Activated CD8-positive, alpha-beta memory T cell treated with anti-CD3 and anti-CD28 coated beads for 48 hours (primary cell): ENCODE results near the gene TOM1L2.
"Not testable (repeated sequence)": the region's sequence is repeated elsewhere in the genome, so short reads cannot be mapped to it uniquely, and the experiment has no call there.

Source experiments
- DNase-seq, 3 experiments: peaks; one replicate each; pipeline ENCODE4 v3.0.0-alpha.2; 2020; ENCODE audit warnings: low read depth in 2 of 3, low spot score in 2 of 3

Gene TOM1L2

DNA sequence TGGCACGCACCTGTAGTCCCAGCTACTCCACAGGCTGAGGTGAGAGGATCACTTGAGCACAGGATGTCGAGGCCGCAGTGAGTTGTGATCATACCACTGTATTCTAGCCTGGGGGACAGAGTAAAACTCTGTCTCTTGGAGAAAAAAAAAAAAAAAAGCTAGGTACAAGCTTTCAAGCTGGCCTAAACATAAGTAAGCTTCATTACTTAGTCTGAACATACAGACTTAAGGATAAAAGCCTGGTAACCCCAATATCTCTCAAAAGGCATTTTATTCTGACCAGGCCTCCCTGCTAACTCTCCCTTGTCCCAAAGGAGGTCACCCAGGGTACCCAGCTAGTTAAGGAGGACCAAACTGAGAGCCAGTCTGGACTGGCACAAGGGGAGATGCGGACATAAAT lies 46.2 kb downstream of the TOM1L2 start:
- DNase-seq: no peak

DNA sequence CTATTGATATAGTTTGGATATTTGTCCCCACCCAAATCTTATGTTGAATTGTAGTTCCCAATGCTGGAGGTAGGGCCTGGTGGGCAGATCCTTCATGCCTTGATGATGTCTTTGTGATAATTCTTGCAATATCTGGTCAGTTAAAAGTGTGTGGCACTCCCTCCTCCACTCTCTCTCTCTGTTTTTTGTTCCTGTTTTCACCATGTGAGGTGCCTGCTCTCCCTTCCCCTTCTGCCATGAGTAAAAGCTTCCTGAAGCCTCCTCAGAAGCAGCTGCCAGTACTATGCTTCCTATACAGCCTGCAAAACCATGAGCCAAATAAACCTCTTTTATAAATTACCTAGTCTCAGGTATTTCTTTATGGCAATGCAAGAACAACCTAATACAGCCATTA lies 47.3 kb downstream of the TOM1L2 start:
- no peak for DNase-seq

DNA sequence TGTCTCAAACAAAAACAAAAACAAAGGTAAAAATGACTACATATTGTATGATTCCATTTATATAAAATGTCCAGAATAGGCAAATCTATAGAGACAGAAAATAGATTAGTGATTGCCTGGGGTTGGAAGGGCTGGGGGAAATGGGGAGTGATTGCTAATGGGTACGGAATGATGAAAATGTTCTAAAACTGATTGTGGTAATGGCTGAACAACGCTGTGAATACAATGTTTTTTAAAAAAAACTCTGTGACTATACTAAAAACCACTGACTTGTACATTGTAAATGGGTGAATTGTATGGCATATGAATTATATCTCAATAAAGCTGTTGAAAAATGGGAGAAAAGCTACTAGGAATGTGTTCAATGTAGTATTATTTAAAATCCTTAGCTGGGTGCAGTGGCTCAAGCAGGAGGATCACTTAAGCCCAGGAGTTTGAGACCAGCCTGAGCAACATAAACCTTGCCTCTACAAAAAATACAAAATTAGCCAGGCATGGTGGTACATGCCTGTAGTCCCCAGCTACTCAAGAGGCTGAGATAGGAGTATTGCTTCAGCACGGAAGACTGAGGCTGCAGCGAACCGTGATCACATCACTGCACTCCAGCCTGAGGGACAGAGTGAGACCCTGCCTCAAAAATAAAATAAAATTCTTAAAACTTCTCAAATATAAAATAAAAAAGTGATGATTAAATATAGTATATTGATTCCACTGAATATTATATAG lies 47.9 kb downstream of the TOM1L2 start:
- no peak for DNase-seq

DNA sequence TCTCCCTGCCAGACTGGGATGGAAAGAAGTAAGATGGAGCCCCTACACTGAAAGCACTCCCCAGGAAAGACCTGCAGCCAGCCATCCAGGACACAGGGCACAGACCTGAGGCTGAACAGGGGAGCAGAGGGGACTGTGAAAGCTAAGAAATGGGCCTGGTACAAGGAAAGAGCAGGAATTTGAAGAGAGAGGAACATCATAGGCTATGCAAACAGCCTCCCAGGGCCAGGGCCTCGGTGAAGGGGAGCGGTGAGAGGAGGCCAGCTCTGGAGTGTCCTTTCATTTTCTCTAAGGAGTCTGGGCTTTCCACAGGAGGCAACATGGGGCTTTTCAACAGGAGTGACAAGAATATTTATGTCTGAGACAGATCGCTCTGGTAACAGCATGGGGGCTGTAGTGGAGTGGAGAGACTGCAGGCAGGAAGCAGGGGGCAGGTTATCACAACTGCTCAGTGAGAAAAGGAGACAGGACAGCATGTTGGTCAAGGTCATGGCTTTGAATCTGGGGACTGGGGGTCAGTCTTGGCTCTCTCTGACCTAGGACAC lies 50.1 kb downstream of the TOM1L2 start:
- DNase-seq: no peak

DNA sequence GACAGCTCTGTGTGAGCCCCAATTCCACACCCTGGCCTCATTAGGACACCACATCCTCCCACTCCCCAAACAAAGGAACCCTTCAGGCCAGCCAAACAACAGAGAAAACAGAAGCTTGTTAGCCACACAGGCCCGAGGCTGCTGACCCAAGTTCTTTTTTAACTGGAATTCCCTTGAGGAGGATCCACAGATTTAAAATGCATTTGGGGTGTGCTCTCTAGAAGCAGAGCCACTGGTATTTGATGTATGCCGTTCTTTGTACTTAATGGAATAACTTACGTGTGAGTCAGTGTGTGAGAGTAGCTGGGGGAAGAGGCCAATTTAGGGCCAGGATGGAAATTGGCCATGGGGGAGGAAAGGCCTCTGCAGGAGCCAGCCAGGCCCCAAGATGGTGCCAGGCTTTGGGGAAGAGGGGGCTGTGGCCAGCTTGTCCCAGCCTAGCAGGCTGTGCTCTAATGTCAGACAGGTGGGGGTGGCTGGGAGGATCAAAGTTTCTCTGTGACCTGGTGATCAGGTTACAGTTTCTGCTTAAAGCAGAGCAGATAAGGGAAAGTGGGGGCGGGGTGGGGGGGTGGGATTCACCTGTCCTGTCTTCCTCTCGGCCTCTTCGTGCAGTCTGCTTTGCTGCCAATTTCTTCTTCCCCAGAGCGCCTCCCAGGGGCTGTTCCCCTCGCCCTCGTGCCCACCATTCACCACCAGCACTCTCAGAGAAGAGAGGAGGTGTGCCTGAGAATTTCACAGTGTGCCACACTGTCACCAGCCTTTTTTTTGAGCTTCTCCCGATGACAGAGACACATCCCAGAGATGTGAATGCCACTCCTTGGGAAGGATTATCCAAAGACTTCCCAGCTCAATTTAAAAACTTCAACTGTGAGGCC lies 50.8 kb downstream of the TOM1L2 start:
- DNase-seq: no peak

DNA sequence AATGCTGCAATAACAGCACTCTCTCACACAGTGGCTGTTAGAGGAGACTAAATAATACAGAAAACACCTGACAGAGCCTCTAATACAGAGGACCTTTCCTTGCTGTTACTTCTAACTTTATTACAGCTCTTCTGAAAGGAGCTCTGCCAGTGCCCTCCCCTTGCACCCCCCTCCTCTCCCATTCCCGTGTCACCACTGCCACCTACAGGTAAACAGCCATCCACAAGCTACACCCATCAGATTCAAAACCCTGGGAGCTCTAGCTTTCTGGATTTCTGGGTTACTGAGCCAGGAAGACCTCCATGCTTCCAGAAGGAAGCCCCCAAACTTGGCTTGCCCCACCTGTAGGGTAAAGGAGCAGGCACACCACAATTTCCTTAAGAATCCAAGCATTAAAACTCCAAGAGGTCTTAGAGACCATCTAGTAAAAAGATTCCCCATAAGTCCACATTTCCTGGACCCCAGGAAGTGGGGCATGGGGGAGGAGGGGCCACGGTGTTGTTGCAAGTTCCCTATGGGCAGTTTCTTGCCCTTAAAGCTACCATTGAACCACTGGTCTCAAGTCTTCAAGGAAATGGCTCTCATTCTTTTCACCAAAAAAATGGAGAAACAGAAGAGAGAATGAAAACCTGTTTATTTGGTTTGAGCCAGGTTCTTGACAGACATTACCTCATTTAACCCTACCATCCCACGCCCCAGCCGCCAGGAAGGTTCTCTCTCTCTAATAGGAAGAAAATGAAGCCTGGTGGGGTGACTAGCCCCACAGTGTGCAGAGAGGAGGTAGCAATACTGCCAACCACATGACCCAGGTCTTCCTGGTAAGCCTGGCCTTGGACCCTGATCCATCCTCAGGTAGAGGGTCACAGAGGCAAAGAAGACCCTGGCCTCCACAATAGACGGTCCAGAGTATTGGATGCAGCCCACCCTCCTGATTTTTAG lies 52.8 kb downstream of the TOM1L2 start:
- DNase-seq: peak; percentile 15 to 26 (median 23)

DNA sequence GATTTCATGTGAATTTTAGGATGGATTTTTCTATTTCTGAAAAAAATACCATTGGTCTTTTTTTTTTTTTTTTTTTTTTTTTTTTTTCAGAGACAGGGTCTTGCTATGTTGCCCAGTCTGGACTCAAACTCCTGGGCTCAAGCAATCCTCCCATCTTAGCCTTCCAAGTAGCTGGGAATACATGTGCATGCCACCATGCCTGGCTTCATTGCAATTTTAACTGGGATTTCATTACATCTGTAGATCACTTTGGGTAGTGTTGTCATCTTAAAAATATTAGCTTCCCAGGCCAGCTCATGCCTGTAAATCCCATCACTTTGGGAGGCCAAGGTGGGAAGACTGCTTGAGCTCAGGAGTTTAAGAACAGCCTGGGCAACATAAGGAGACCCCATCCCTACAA lies 54.8 kb downstream of the TOM1L2 start:
- no peak for DNase-seq

DNA sequence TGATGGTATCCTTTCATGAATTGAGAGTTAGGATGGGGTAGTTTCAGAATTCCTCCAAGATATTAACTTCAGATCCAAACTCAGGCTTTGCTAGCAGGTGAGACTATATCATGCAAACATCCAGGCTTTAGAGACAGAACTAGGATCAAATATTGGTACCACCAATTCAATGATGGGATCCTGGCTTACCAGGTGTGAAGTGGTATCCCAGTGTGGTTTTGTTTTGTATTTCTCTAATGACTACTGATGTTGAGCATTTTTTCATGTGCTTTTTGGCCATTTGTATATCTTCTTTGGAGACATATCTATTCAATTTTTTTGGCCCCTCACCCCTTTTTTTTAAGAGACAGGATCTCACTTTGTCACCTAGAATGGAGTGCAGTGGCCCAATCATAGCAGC lies 57.0 kb downstream of the TOM1L2 start:
- DNase-seq: no peak

DNA sequence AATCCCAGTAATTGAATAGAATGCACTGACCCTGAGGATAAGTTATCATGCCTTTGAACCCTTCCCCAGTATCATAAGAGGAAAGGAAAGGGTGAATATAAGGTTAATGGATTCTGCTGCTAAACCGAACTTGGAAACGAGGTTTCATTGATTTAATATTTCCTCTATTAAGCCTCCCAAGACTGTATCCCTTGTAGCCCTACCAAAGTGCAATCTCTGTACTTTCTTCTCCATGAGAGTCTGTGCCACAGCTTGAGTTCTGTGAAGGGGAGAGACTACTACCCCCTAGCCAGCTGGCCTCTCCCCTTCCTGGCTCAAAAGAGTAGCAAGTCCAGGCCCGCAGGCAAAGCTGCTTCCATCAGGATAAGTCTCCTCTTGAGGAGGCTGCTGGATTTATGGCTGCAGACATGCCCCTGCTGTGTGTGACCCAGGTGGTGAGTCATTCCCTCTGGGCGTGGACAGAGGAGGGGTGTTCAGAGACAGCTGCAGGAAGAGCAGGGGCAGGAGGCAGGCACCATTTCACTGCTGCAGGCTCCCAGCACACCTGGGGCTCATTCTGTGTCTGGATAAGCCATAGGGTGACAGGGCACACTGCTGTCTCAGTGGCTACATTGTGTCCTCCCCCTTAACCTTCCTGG lies 58.4 kb downstream of the TOM1L2 start:
- DNase-seq: no peak

DNA sequence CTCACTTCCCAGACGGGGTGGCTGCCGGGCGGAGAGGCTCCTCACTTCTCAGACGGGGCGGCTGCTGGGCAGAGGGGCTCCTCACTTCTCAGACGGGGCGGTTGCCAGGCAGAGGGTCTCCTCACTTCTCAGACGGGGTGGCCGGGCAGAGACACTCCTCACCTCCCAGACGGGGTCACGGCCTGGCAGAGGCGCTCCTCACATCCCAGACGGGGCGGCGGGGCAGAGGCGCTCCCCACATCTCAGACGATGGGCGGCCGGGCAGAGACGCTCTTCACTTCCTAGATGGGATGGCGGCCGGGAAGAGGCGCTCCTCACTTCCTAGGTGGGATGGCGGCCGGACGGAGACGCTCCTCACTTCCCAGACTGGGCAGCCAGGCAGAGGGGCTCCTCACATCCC lies 59.9 kb downstream of the TOM1L2 start:
- not testable (repeated sequence) for DNase-seq

DNA sequence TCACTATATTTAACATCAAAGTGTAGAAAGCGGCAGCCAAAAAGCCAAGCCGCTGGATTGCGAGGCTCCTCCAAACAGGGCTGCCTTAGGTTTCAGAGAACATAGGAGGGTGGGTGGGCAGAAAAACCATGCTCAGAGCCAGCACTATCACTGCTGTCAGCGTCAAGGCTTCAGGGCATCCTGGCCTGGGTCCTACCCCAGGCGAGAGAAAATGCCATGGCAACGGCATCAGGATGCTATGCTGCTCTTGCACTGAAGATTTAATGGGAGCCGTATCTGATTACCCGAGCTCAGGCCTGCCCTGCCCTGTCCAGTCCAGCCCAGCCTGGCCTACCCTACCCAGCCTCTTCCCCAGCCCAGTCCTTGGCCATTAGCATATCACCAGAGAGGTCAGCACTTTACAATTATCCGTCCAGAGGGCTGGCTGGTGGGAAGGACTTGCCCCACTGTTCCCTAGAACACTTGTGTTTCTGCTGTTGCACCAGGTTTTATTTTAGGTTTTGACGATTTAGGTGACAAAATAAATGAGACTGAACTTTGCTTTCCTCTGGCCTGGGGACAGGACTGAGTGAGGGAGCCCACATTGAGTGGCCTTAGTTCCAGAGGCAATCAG lies 61.1 kb downstream of the TOM1L2 start:
- no peak for DNase-seq

DNA sequence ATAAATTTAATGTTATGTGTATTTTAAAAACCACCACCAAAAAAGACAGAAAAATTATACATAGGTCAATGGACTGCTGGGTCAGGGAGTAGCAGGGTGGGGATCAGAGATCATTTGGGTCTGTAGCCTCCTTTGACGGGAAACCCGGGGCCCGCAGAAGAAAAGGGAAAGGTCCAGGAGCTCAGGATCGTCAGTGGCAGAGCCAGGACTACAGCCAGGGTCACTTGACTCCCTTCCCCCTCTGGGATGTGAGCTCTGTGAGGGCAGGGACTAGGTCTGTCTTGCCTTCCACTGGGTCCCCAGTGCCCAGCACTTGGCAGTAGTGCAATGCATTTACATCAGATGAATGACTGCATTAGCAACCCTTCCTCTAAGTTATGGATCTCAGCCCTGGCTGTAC lies 62.1 kb downstream of the TOM1L2 start:
- no peak for DNase-seq

DNA sequence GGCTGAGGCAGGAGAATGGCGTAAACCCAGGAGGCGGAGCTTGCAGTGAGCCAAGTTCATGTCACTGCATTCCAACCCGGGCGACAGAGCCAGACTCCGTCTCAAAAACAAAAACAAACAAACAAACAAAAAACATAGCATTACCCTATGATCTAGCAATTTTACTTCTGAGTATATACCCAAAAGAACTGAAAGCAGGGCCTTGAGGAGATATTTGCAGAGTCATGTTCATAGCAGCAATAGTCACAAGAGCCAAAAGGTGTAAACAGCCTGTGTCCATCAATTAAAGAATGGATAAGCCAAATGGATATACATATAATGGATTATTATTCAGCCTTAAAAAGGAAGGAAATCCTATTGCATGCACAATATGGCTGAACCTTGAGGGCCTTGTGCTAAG lies 63.1 kb downstream of the TOM1L2 start:
- DNase-seq: no peak

DNA sequence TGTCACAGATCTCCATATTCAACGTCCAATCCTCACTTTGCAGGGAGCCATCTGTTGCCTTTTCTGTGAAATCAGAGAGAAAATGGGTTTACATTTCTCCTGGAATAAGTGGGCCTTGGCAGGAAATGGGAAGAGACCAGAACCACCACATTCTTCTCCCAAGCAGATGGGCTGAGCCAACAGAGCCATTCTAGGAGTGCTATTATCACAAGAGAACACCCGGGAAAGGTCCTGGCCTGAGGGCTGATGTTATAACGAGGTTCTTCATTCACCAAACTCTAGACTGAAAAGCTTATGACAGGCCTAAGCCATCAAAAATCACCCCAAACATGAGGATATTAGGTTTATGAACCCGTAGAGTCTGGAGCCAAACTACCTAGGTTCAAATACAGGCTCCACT lies 64.7 kb downstream of the TOM1L2 start:
- no peak for DNase-seq

DNA sequence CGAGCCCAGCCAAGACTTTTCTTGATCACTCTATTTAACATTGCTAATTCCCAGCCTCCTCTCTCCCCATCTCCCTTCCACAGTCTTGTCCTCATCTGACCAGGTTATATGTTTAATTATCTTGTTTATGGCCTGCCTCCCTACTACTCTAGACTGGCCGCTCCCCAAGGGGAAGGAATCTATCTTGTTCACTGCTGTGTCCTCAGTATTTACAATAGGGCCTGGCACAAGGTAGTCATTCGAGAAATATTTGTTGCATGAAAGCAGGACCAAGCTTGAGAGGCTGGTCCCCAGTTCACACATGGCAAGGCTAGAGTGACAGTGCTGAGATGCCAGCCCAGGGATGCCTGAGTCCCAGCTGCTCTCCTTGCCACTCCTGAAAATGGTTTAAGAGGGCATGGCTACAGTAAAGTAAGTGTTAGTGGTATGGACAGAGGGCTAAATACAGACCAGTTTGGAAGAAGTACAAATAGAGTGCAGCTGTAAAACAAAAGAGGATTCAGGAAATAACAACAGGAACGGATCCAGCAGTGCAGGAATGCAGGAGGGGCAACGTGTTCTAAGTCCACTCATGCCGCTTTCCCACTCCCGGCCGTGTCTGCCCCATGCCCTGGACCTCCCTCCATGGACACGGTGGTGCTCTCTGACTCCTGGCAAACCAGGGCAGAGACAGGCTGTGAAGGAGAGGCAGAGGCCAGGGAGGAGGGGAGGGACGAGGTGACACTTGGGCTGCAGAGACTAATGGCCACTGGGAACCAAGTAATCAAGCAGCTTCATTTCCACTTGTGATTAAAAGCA lies 65.6 kb downstream of the TOM1L2 start:
- DNase-seq: no peak

DNA sequence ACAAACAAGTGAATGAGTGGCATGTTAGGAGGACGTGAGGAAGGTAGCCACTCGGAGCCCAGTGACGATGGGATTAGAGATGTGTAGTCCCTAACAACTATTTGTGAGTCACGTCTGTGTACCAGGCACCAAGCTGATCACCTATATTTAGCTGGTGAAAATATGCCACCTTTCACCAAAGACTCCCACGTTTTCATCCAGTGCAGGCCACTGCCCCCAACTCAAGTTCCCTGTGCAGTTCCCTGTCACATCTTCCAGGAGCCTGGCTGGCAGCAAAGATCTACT lies 67.2 kb downstream of the TOM1L2 start:
- DNase-seq: no peak

DNA sequence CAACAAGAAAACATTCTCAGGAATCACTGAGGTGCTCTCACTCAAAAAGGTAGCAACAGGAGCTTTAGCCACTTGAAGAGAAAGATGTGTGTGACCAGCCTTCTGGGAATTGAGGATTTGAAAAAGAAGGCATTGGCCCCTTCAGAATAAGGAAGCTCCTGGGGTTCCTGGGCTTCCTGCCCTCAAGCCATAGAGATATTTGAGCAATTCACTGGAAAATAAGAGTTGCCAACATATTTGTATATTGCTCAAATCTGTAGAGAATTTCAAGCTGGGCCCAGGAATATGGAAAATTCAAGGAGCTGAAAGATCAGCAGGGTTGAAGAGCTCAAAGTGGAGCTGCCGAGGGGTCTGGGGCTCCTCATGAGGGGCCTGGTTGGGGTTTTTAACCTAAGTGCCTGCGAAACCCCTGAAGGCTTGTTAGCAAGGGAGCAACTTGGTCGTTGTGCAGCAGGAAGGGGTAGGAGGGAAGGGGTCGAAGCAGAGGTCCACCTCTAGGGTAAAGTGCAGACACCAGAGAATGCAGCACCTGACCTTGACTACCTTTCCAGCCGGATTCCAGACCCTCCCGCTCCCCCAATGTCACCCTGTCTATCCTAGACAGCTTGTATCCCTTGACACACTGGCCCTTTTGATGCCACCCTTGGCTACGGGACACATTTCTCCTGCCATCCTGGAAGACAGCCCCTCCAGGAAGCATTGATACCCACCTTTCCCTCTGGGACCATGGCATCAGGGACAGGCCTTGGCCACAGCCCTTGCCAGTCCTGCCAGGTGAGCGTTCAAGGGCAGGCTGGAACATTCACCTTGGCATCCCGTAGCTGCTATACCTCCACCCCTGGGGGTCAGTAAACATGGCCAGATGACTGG lies 67.8 kb downstream of the TOM1L2 start:
- DNase-seq: no peak

DNA sequence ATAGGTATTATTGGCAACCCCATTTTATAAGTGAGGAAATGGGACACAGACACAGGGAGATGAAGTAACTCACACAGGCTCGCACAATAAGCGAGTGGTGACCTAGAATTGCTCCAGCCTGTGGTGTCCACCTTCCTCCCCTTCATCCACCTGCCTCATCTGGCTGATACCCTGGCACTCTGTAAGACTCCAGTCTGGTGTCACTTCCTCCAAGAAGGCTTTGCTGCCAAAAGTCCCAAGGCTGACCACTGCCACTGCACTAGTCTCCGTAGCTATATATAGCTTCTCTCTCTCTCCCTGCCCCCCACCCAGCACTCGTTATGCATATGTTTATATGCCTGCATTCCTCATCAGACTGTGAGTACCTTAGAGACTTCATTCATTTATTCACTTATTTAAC lies 69.3 kb downstream of the TOM1L2 start:
- no peak for DNase-seq

DNA sequence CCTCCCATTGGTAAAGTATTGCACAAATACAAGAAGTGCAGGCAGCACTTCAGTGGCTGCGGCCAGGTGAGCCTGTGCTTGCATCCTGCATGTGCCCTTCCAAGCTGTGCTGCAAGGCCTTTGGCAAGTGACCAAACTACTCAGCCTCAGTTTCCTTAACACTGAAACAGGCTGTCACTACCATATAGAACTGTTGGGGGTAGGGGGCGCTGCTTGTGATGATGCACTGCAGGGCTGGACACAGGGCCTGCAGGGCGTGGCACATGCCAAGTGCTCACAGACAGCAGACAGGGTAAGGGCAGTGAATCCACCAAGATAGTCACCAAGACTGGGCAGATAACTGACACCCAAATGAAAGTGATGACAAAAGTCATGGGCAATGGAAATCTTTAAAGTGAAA lies 69.8 kb downstream of the TOM1L2 start:
- no peak for DNase-seq
